H9 (cell line): Measurements from ENCODE around the gene ADAMTS8. TPM values are rescaled to one million over a fixed set of nuclear protein-coding genes. Genes with fewer than 3 reads are reported as not detected.

ENCODE experiments used
- DNase-seq: peaks from one replicate; pipeline ENCODE4 v3.0.0-alpha.2; 2017
- H2AFZ ChIP-seq: one replicate; pipeline ENCODE4 v1.6.1; 2013; ENCODE audit warnings: mild to moderate bottlenecking, low read length, control low read depth, moderate library complexity
- H2AK5ac ChIP-seq: 2 replicates; pipeline ENCODE4 v1.6.1; 2013; ENCODE audit warnings: low read length, control low read depth, mixed read lengths; ENCODE audit not compliant: insufficient read length
- H2BK120ac ChIP-seq: one replicate; pipeline ENCODE4 v1.6.1; 2013; ENCODE audit warnings: low read depth, mild to moderate bottlenecking, low read length, control low read depth, inconsistent platforms; ENCODE audit not compliant: poor library complexity, severe bottlenecking
- H2BK12ac ChIP-seq: 2 replicates; pipeline ENCODE4 v1.6.1; 2013; ENCODE audit warnings: low read length, control low read depth, mixed read lengths, low read depth; ENCODE audit not compliant: insufficient read length
- H2BK15ac ChIP-seq: 2 replicates; pipeline ENCODE4 v1.6.1; 2013; ENCODE audit warnings: low read depth, low read length, control low read depth
- H2BK20ac ChIP-seq: one replicate; pipeline ENCODE4 v1.6.1; 2013; ENCODE audit warnings: low read depth, mild to moderate bottlenecking, low read length, control low read depth, inconsistent platforms; ENCODE audit not compliant: poor library complexity, severe bottlenecking
- H2BK5ac ChIP-seq: 2 replicates; pipeline ENCODE4 v1.6.1; 2013; ENCODE audit warnings: low read length, control low read depth, mixed read lengths; ENCODE audit not compliant: insufficient read length
- H3K14ac ChIP-seq: 2 replicates; pipeline ENCODE4 v1.6.1; 2013; ENCODE audit warnings: low read length, control low read depth; ENCODE audit not compliant: insufficient read depth
- H3K18ac ChIP-seq: 2 replicates; pipeline ENCODE4 v1.6.1; 2013; ENCODE audit warnings: low read depth, mild to moderate bottlenecking, mixed read lengths, low read length, control low read depth; ENCODE audit not compliant: insufficient read length
- H3K23ac ChIP-seq: 2 replicates; pipeline ENCODE4 v1.6.1; 2013; ENCODE audit warnings: low read length, control low read depth, mixed read lengths, low read depth; ENCODE audit not compliant: insufficient read length
- H3K23me2 ChIP-seq: 2 replicates; pipeline ENCODE4 v1.6.1; 2013; ENCODE audit warnings: low read depth, mild to moderate bottlenecking, mixed read lengths, low read length, control low read depth; ENCODE audit not compliant: insufficient read length, poor library complexity, severe bottlenecking
- H3K27ac ChIP-seq: 2 replicates; pipeline ENCODE4 v1.5.1; 2013; ENCODE audit warnings: low read length, control low read depth, mixed read lengths, low read depth; ENCODE audit not compliant: insufficient read length
- H3K27me3 ChIP-seq: 2 replicates; pipeline ENCODE4 v1.6.1; 2013; ENCODE audit warnings: low read length, control low read depth, inconsistent platforms; ENCODE audit not compliant: insufficient read depth
- H3K4ac ChIP-seq: 2 replicates; pipeline ENCODE4 v1.6.1; 2013; ENCODE audit warnings: low read depth, mild to moderate bottlenecking, control low read depth, inconsistent platforms, low read length, moderate library complexity
- H3K4me1 ChIP-seq: 2 replicates; pipeline ENCODE4 v1.6.1; 2013; ENCODE audit warnings: low read length, control low read depth, inconsistent platforms; ENCODE audit not compliant: insufficient read depth
- H3K4me2 ChIP-seq: 2 replicates; pipeline ENCODE4 v1.6.1; 2013; ENCODE audit warnings: low read length, control low read depth, mixed read lengths; ENCODE audit not compliant: insufficient read length, insufficient read depth
- H3K56ac ChIP-seq: 2 replicates; pipeline ENCODE4 v1.6.1; 2013; ENCODE audit warnings: low read depth, mild to moderate bottlenecking, mixed read lengths, low read length, control low read depth; ENCODE audit not compliant: insufficient read length
- H3K79me1 ChIP-seq: 2 replicates; pipeline ENCODE4 v1.6.1; 2013; ENCODE audit warnings: low read depth, mild to moderate bottlenecking, moderate library complexity, low read length, control low read depth, inconsistent platforms; ENCODE audit not compliant: insufficient read depth, poor library complexity, severe bottlenecking
- H3K79me2 ChIP-seq: 2 replicates; pipeline ENCODE4 v1.6.1; 2013; ENCODE audit warnings: low read length, control low read depth, inconsistent platforms; ENCODE audit not compliant: insufficient read depth
- H3K9ac ChIP-seq: 2 replicates; pipeline ENCODE4 v1.6.1; 2013; ENCODE audit warnings: low read length, control low read depth, mixed read lengths; ENCODE audit not compliant: insufficient read length; ENCODE audit errors: extremely low read depth
- H3K9me3 ChIP-seq: one replicate; pipeline ENCODE4 v1.6.1; 2013; ENCODE audit warnings: low read depth, low read length, inconsistent platforms; ENCODE audit not compliant: control insufficient read depth
- H3T11ph ChIP-seq: one replicate; pipeline ENCODE4 v1.6.1; 2013; ENCODE audit warnings: mild to moderate bottlenecking, low read length, control low read depth, inconsistent platforms
- H4K20me1 ChIP-seq: one replicate; pipeline ENCODE4 v1.6.1; 2013; ENCODE audit not compliant: control insufficient read depth, insufficient read length, insufficient read depth
- H4K5ac ChIP-seq: 2 replicates; pipeline ENCODE4 v1.6.1; 2013; ENCODE audit warnings: low read depth, mild to moderate bottlenecking, mixed read lengths, low read length, control low read depth; ENCODE audit not compliant: insufficient read length
- H4K8ac ChIP-seq: replicated peaks from 2 replicates; pipeline ENCODE4 v1.6.1; 2013; ENCODE audit warnings: low read length, control low read depth, mixed read lengths, low read depth; ENCODE audit not compliant: insufficient read length
- H4K91ac ChIP-seq: 2 replicates; pipeline ENCODE4 v1.6.1; 2013; ENCODE audit warnings: low read depth, mild to moderate bottlenecking, moderate library complexity, mixed read lengths, low read length, control low read depth; ENCODE audit not compliant: insufficient read length
- H3K27ac Mint-ChIP-seq, 3 experiments: 2 replicates in 2 of 3; 3 replicates in 1 of 3; pipeline ENCODE4 v1.8.0; 2020 to 2021; ENCODE audit warnings: mixed read lengths in 3 of 3, mild to moderate bottlenecking in 1 of 3, moderate library complexity in 1 of 3
- H3K27me3 Mint-ChIP-seq: 2 replicates; pipeline ENCODE4 v1.8.0; 2021; ENCODE audit warnings: low read depth, mild to moderate bottlenecking, moderate library complexity, mixed read lengths
- H3K36me3 Mint-ChIP-seq, 3 experiments: 2 replicates in 2 of 3; 3 replicates in 1 of 3; pipeline ENCODE4 v1.8.0; 2020 to 2021; ENCODE audit warnings: low read depth in 3 of 3, mixed read lengths in 3 of 3; ENCODE audit not compliant: insufficient read depth in 1 of 3
- H3K4me1 Mint-ChIP-seq, 2 experiments: 2 replicates each; pipeline ENCODE4 v1.8.0; 2020; ENCODE audit warnings: mixed read lengths in 2 of 2
- H3K4me3 Mint-ChIP-seq, 2 experiments: 2 replicates in 1 of 2; 3 replicates in 1 of 2; pipeline ENCODE4 v1.8.0; 2020 to 2021; ENCODE audit warnings: mild to moderate bottlenecking in 2 of 2, mixed read lengths in 2 of 2, moderate library complexity in 1 of 2
- H3K9me3 Mint-ChIP-seq, 2 experiments: 2 replicates in 1 of 2; 3 replicates in 1 of 2; pipeline ENCODE4 v1.8.0; 2020; ENCODE audit warnings: mild to moderate bottlenecking in 2 of 2, mixed read lengths in 2 of 2, moderate library complexity in 1 of 2
- CTCF ChIP-seq: fragments of 200-600 bp; sonication (generic); conservative IDR thresholded peaks from 3 replicates; pipeline ENCODE4 v1.8.0; 2021; ENCODE audit warnings: antibody characterized with exemption, mild to moderate bottlenecking
- WGBS: extraction: QIAGEN DNeasy Blood & Tissue Kit; methylation state at CpG from one replicate; pipeline ENCODE4 v1.1.7; 2013; ENCODE audit warnings: missing lambda C conversion rate, low lambda C conversion rate, mixed read lengths; ENCODE audit not compliant: insufficient read length; ENCODE audit errors: extremely low coverage; 5-methylcytosine and 5-hydroxymethylcytosine counted together
- total RNA-seq: library from RNA; stranded (reverse); gene quantifications from 2 replicates; pipeline ENCODE4 v1.2.1, GENCODE V29; 2021

Gene ADAMTS8
- total RNA-seq, 1 experiment from 2014 or later: 5.0 TPM

DNA sequence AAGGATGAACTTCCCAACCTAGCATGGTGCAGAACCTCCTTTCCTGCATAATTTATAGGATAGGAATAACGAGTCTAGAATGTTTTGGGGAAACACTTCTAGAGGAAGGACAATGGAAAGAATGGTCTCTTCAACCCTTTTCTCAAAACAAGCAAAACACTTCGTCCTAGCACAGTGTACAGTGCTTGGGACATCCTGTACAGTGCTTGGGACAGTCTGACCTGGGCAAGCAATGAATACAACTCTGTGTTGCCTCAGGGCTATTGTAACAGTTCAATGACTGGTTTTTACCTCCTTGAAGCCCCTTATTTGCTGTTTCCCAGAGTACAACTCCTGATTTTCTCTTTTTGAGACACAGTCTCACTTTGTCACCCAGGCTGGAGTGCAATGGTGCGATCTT is 1.6 kb upstream of the ADAMTS8 start:
- Mint-ChIP-seq H3K4me1 (peaks cover 16 to 19% of the 10 kb centered on the region in 2 experiments), H3K27ac (no peak overlapping the region), H3K9me3 (peaks cover 0 to 2% of the 10 kb centered on the region in 2 experiments; a peak in 2 of 5 replicates), H3K4me3 (no peak overlapping the region), H3K27me3 (peaks cover 52% of the 10 kb centered on the region), H3K36me3 (peaks cover 0 to 5% (median 0%) of the 10 kb centered on the region in 3 experiments; a peak in 3 of 7 replicates)
- Histone ChIP-seq H3K23ac (no peak overlapping the region), H3K14ac (no peak overlapping the region), H3K79me1 (no peaks in the 10 kb centered on the region), H3K9me3 (no peaks in the 10 kb centered on the region), H2BK20ac (no peak overlapping the region), H4K20me1 (no peaks in the 10 kb centered on the region), H2BK15ac (no peak overlapping the region), H2BK5ac (no peak overlapping the region), H4K91ac (no peak overlapping the region), H3T11ph (no peak overlapping the region), H4K8ac (no peak overlapping the region), H4K5ac (no peak overlapping the region), H3K23me2 (peaks cover 15% of the 10 kb centered on the region), H3K27ac (no peak overlapping the region), H3K4ac (no peak overlapping the region), H2BK12ac (no peak overlapping the region), H3K56ac (no peak overlapping the region), H3K79me2 (no peaks in the 10 kb centered on the region), H2AK5ac (no peak overlapping the region), H3K9ac (no peak overlapping the region), H3K4me1 (peaks cover 3% of the 10 kb centered on the region; the same call in 1 of the 2 replicates), H2BK120ac (no peak overlapping the region), H2AFZ (no peak overlapping the region), H3K4me2 (no peak overlapping the region), H3K18ac (no peak overlapping the region), H3K27me3 (peaks cover 12% of the 10 kb centered on the region)
- TF ChIP-seq CTCF: no peak
- DNase-seq: no peak
- no CpG with 5 or more reads among the region's 3 CpGs for WGBS
